Mammary epithelial cell (primary cell): Measurements from ENCODE around the gene CARD18.

Source experiments
- EZH2 ChIP-seq: IDR thresholded peaks from 2 replicates; pipeline ENCODE4 v1.6.1; 2012; ENCODE audit warnings: low read length, inconsistent platforms, borderline replicate concordance
- TF ChIP-seq, protein P1 (sequence below), 2 donors: IDR thresholded peaks in 1 of 2; conservative IDR thresholded peaks in 1 of 2; 2 replicates each; pipeline ENCODE4 v1.5.1; 2011 to 2012; ENCODE audit warnings: inconsistent platforms in 2 of 2, low read length in 2 of 2, mild to moderate bottlenecking in 2 of 2, control low read depth in 1 of 2, low read depth in 1 of 2; ENCODE audit not compliant: insufficient read depth in 1 of 2; ENCODE audit errors: extremely low read depth in 1 of 2

DNA sequence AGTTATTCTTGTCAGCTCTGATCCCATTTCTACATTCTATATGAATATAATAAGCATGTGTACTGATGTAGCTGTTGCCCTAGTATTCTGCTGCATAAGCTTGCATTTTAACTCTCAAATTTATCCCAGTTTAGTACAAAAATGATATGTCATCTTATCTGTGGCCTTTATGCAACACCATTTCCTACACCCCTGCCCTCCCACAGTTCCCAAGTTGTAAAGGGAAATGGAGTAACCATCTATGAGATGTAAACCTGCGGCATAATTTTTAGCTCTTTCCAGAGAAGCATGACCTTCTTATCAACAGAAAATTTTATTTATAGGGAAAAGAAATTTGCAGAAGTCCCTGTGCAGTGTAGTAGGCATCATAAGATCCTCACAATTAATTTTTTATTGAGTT lies 18.9 kb upstream of the CARD18 start:
- TF ChIP-seq, protein P1, sequence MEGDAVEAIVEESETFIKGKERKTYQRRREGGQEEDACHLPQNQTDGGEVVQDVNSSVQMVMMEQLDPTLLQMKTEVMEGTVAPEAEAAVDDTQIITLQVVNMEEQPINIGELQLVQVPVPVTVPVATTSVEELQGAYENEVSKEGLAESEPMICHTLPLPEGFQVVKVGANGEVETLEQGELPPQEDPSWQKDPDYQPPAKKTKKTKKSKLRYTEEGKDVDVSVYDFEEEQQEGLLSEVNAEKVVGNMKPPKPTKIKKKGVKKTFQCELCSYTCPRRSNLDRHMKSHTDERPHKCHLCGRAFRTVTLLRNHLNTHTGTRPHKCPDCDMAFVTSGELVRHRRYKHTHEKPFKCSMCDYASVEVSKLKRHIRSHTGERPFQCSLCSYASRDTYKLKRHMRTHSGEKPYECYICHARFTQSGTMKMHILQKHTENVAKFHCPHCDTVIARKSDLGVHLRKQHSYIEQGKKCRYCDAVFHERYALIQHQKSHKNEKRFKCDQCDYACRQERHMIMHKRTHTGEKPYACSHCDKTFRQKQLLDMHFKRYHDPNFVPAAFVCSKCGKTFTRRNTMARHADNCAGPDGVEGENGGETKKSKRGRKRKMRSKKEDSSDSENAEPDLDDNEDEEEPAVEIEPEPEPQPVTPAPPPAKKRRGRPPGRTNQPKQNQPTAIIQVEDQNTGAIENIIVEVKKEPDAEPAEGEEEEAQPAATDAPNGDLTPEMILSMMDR (conservative IDR thresholded peaks at IDR 0.05 in 1 of 2, IDR thresholded peaks at IDR 0.05 in 1 of 2; ENCODE audit: extremely low read depth in 1 of 2, insufficient read depth in 1 of 2, low read depth in 1 of 2, low read length in 2 of 2), result no peak
- no peak for TF ChIP-seq EZH2
